Measurements from ENCODE around the gene CTNNA2. TPM values are rescaled to one million over a fixed set of nuclear protein-coding genes. Genes with fewer than 3 reads are reported as not detected.

Gene CTNNA2
- total and polyA plus RNA-seq, 2 of the 8 experiments (the other 6 are each of a cell fraction or from before 2014, with no cell fraction given), result 3.9 to 9.0 TPM

DNA sequence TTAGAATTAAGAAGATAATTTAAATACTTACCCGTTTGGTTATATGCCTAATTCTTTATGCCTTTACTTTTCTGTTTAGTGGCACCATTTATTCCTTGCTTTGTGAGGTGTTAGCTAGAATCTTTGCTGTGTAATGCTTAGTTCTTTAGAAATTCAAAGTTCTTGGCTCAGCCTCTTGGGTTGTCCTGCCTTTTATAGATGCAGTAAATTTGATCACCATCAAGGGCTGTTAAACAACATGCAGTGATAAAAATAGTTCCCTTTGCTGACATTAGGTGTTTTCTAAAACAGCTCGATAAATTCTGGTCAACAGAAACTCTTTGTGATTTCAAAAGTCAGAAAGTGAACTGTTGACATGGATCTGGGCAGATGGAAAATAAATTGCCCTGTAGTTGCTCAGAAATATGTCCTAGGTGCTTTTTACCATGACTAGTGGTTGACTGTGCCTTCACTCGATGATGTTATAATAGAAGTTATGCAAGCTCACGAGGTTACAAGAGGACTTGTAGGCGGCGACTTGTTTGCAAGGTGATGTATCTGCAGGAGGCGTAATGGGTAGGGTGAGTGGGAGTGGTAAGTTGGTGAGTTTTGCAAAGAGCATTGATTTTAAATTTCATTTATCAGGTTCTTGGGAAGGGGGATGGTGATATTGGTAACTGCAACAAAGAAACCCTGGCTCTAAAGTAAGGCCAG is 739.6 kb downstream of the CTNNA2 start:
- CTCF ChIA-PET (ENCODE audit: partially characterized antibody), result interaction anchor here (1.4 kb wide), 1 partner anchor 13 kb away, joined by 8 read pairs; no protein-coding TSS in a partner anchor
- Histone ChIP-seq H3K27ac (ENCODE audit: low read depth, low read length) (no peak overlapping the region), H3K4me3 (ENCODE audit: extremely low read depth in 1 of 4, insufficient read depth in 2 of 4, low read depth in 3 of 4, low read length in 4 of 4) (no peak overlapping the region), H3K36me3 (ENCODE audit: control insufficient read depth in 2 of 4, insufficient read depth in 4 of 4, low read length in 3 of 4) (no peaks in the 10 kb centered on the region), H4K91ac (replicated peaks; ENCODE audit: insufficient read length, low read length) (no peak overlapping the region), H3K18ac (ENCODE audit: extremely low read depth, low read length) (no peak overlapping the region), H2AK5ac (ENCODE audit: low read depth, low read length) (no peak overlapping the region), H4K8ac (ENCODE audit: extremely low read depth, insufficient read depth, low read length) (no peak overlapping the region), H3K9ac (replicated peaks in 1 of 4; ENCODE audit: extremely low read depth in 1 of 4, low read depth in 3 of 4, low read length in 3 of 4) (no peak overlapping the region), H4K20me1 (replicated peaks in 1 of 2; ENCODE audit: control insufficient read depth in 1 of 2, insufficient read depth in 2 of 2, low read length in 2 of 2) (no peaks in the 10 kb centered on the region), H3K23ac (ENCODE audit: insufficient read length) (no peak overlapping the region), H3K9me3 (ENCODE audit: insufficient read depth in 2 of 2, low read depth in 1 of 2, low read length in 1 of 2) (no peaks in the 10 kb centered on the region), H2AFZ (ENCODE audit: low read length) (no peak overlapping the region), H4K5ac (ENCODE audit: insufficient read length, low read depth, low read length) (no peak overlapping the region), H3K27me3 (replicated peaks in 1 of 4; ENCODE audit: control insufficient read depth in 3 of 4, extremely low read depth in 1 of 4, insufficient read depth in 3 of 4, low read length in 3 of 4) (no peaks in the 10 kb centered on the region), H3K4me2 (ENCODE audit: insufficient read depth in 1 of 2, low read depth in 2 of 2, low read length in 2 of 2) (no peak overlapping the region), H2BK120ac (replicated peaks; ENCODE audit: low read depth, low read length) (no peak overlapping the region), H2BK5ac (ENCODE audit: low read depth, low read length) (no peak overlapping the region), H3K56ac (replicated peaks; ENCODE audit: insufficient read length, low read depth, low read length) (no peak overlapping the region), H2BK20ac (ENCODE audit: low read length) (no peak overlapping the region), H3K4ac (replicated peaks; ENCODE audit: insufficient read length, low read depth, low read length) (no peak overlapping the region), H2BK15ac (ENCODE audit: low read length) (no peak overlapping the region), H2BK12ac (ENCODE audit: low read depth, low read length) (no peak overlapping the region), H3K23me2 (ENCODE audit: low read depth, low read length) (no peaks in the 10 kb centered on the region), H3K14ac (ENCODE audit: insufficient read length) (no peak overlapping the region), H3K79me1 (ENCODE audit: low read depth, low read length) (no peaks in the 10 kb centered on the region), H3K79me2 (ENCODE audit: control insufficient read depth in 1 of 2, insufficient read depth in 2 of 2, low read length in 2 of 2) (no peaks in the 10 kb centered on the region), H3K4me1 (replicated peaks in 1 of 4; ENCODE audit: control insufficient read depth in 3 of 4, insufficient read depth in 4 of 4, low read length in 3 of 4) (peaks cover 0 to 4% (median 2%) of the 10 kb centered on the region in 4 experiments; a peak in 1 of 7 replicates)
- 94 to 100% methylated on average over 1 to 7 of the region's 7 CpGs for WGBS, 2 experiments (ENCODE audit: extremely low coverage in 1 of 2, insufficient coverage in 1 of 2, insufficient read length in 1 of 2, insufficient replicate concordance in 2 of 2, low coverage in 1 of 2, low lambda C conversion rate in 2 of 2, missing lambda C conversion rate in 1 of 2)
- POLR2A ChIA-PET (ENCODE audit: partially characterized antibody), result no interaction called here
- DNase-seq (ENCODE audit: low read depth in 1 of 2, low spot score in 2 of 2), result no peak
- FAIRE-seq, result no peak
- TF ChIP-seq ASH2L (IDR thresholded peaks at IDR 0.05; ENCODE audit: low read length) (no peak), SUZ12 (IDR thresholded peaks at IDR 0.05; ENCODE audit: low read length) (no peak)

Measured in H1 (cell line).